Panc1 (cell line): ENCODE data around the gene PTGDS. TPM values are rescaled to one million over a fixed set of nuclear protein-coding genes. Genes with fewer than 3 reads are reported as not detected.

Source experiments
- ATAC-seq: fragments of 200-7000 bp; cut with Tn5 transposase; 2 replicates; pipeline ENCODE4 v1.9.1; 2020; ENCODE audit warnings: mild to moderate bottlenecking, moderate library complexity
- BruUV-seq: library from RNA; stranded (reverse); fragments of 400-500 nt; replicated peaks from 2 replicates; lab custom pipeline; 2021; lab: Mats Ljungman, UMichigan
- CTCF ChIA-PET: fragments of 300-600 bp; sonication (Branson Sonifier 250); formaldehyde crosslinking; loops from one replicate; lab custom pipeline; 2022; ENCODE audit warnings: antibody characterized with exemption; lab: Charles Lee
- POLR2A ChIA-PET: fragments of 300-600 bp; sonication (Branson Sonifier 250); formaldehyde crosslinking; loops from one replicate; lab custom pipeline; 2022; ENCODE audit warnings: antibody characterized with exemption; lab: Charles Lee
- DNase-seq: peaks from one replicate; pipeline ENCODE4 v3.0.0-alpha.2; 2010; ENCODE audit warnings: low read depth, low spot score
- H3K27ac ChIP-seq: 2 replicates; pipeline ENCODE4 v1.5.1; 2011; ENCODE audit warnings: mild to moderate bottlenecking, low read length, inconsistent platforms
- H3K27me3 ChIP-seq: fragments of 200-500 bp; sonication (Bioruptor generic); 2 replicates; pipeline ENCODE4 v1.6.0; 2014; ENCODE audit warnings: low read length, inconsistent platforms; ENCODE audit not compliant: control insufficient read depth, insufficient read depth
- H3K36me3 ChIP-seq: fragments of 200-500 bp; sonication (Bioruptor generic); 2 replicates; pipeline ENCODE4 v1.5.1; 2014; ENCODE audit warnings: inconsistent platforms, mild to moderate bottlenecking, low read length, moderate library complexity; ENCODE audit not compliant: control insufficient read depth, insufficient read depth
- H3K4me1 ChIP-seq: 2 replicates; pipeline ENCODE4 v1.5.1; 2011; ENCODE audit warnings: inconsistent platforms, mild to moderate bottlenecking, low read length, moderate library complexity; ENCODE audit not compliant: control insufficient read depth, insufficient read depth
- H3K4me3 ChIP-seq, 2 experiments: 2 replicates each; pipeline ENCODE4 v1.5.1; 2011 to 2012; ENCODE audit warnings: low read depth in 2 of 2, low read length in 2 of 2, mild to moderate bottlenecking in 2 of 2, inconsistent platforms in 1 of 2, moderate library complexity in 1 of 2
- H3K9me3 ChIP-seq: fragments of 200-500 bp; sonication (Bioruptor generic); 2 replicates; pipeline ENCODE4 v1.5.1; 2014; ENCODE audit warnings: low read depth, mild to moderate bottlenecking, inconsistent platforms, low read length, moderate library complexity; ENCODE audit not compliant: control insufficient read depth, insufficient read depth
- CTCF ChIP-seq: fragments of 450-650 bp; IDR thresholded peaks from 2 replicates; pipeline ENCODE4 v1.5.1; 2017; ENCODE audit warnings: mild to moderate bottlenecking
- POLR2AphosphoS5 ChIP-seq: IDR thresholded peaks from 2 replicates; pipeline ENCODE4 v1.6.1; 2012; ENCODE audit warnings: mild to moderate bottlenecking, low read depth, low read length, moderate library complexity
- REST ChIP-seq, 2 experiments: IDR thresholded peaks; 2 replicates each; pipeline ENCODE4 v1.6.1; 2011 to 2012; ENCODE audit warnings: low read depth in 2 of 2, control low read depth in 1 of 2, low read length in 1 of 2, mild to moderate bottlenecking in 1 of 2, moderate library complexity in 1 of 2; ENCODE audit not compliant: insufficient read depth in 1 of 2
- SIN3A ChIP-seq: IDR thresholded peaks from 2 replicates; pipeline ENCODE4 v1.6.1; 2012; ENCODE audit warnings: low read depth, mild to moderate bottlenecking, low read length, moderate library complexity, borderline replicate concordance; ENCODE audit not compliant: insufficient read depth
- TCF7L2 ChIP-seq: IDR thresholded peaks from 2 replicates; pipeline ENCODE4 v1.6.1; 2011; ENCODE audit warnings: mild to moderate bottlenecking, low read depth, low read length, inconsistent platforms
- in situ Hi-C: cut with HindIII; loops from 2 replicates; pipeline ENCODE4 v1.10.0; 2016; ENCODE audit warnings: low sequenced_read_pairs, low pct_unique_long_range_greater_than_20kb
- intact Hi-C: fragments of 100-400 bp; cut with micrococcal nuclease; formaldehyde crosslinking; loops from one replicate; pipeline ENCODE4 v1.10.0; 2022; ENCODE audit not compliant: unreplicated experiment
- total RNA-seq: library from RNA; stranded (reverse); gene quantifications from one replicate; pipeline ENCODE4 v1.2.1, GENCODE V29; 2021; ENCODE audit not compliant: unreplicated experiment

PTGDS gene
- total RNA-seq, 1 experiment from 2014 or later = 13.7 TPM

GRCh38 chr9:137025517-137025966 is 48.2 kb downstream of the PTGDS start:
- ATAC-seq (no peak), DNase-seq (no peak)
- intact Hi-C loops (no loop called here), in situ Hi-C loops (no loop called here)
- no peak overlapping the region for H3K27ac ChIP-seq
- CTCF ChIA-PET = interaction anchor here (0.6 to 0.9 kb wide), 2 partner anchors 10 to 14 kb away, joined by 3 to 7 read pairs; no protein-coding TSS in a partner anchor
- no peak overlapping the region for H3K4me3 ChIP-seq
- POLR2A ChIA-PET = no interaction called here
- no peaks in the 10 kb centered on the region for H3K27me3 ChIP-seq
- H3K4me1 ChIP-seq = peaks cover 28% of the 10 kb centered on the region
- TF ChIP-seq SIN3A (no peak), REST (IDR thresholded peaks at IDR 0.05; ENCODE audit: insufficient read depth in 1 of 2, low read depth in 2 of 2, low read length in 1 of 2) (no peak), CTCF (no peak), POLR2AphosphoS5 (no peak), TCF7L2 (no peak)
- no peaks in the 10 kb centered on the region for H3K9me3 ChIP-seq
- H3K36me3 ChIP-seq = no peaks in the 10 kb centered on the region
- no TSS peak for BruUV-seq

- POLR2A ChIA-PET = interaction anchor here (0.6 kb wide), 1 partner anchor 29 kb away, joined by 3 read pairs; no protein-coding TSS in a partner anchor
- TF ChIP-seq TCF7L2 (no peak), CTCF (no peak)
- Histone ChIP-seq H3K4me3 (no peak overlapping the region), H3K4me1 (peaks cover 28% of the 10 kb centered on the region), H3K27ac (no peak overlapping the region), H3K36me3 (no peaks in the 10 kb centered on the region), H3K27me3 (no peaks in the 10 kb centered on the region), H3K9me3 (no peaks in the 10 kb centered on the region)
- CTCF ChIA-PET = interaction anchor here (0.6 kb wide), 1 partner anchor 13 kb away, joined by 3 read pairs; no protein-coding TSS in a partner anchor
- intact Hi-C loops = no loop called here
- in situ Hi-C loops = no loop called here
- BruUV-seq = no TSS peak
- ATAC-seq (no peak), DNase-seq (no peak)
Measured at GRCh38 chr9:137026384-137026783, 49.1 kb downstream of the PTGDS start.
